ENCODE data around the gene ZSCAN22. TPM values are rescaled to one million over a fixed set of nuclear protein-coding genes. Genes with fewer than 3 reads are reported as not detected.

The ZSCAN22 gene
- total and polyA plus RNA-seq, 2 of the 13 experiments (the other 11 are each of a cell fraction or from before 2014, with no cell fraction given): 2.5 to 3.5 TPM

DNA sequence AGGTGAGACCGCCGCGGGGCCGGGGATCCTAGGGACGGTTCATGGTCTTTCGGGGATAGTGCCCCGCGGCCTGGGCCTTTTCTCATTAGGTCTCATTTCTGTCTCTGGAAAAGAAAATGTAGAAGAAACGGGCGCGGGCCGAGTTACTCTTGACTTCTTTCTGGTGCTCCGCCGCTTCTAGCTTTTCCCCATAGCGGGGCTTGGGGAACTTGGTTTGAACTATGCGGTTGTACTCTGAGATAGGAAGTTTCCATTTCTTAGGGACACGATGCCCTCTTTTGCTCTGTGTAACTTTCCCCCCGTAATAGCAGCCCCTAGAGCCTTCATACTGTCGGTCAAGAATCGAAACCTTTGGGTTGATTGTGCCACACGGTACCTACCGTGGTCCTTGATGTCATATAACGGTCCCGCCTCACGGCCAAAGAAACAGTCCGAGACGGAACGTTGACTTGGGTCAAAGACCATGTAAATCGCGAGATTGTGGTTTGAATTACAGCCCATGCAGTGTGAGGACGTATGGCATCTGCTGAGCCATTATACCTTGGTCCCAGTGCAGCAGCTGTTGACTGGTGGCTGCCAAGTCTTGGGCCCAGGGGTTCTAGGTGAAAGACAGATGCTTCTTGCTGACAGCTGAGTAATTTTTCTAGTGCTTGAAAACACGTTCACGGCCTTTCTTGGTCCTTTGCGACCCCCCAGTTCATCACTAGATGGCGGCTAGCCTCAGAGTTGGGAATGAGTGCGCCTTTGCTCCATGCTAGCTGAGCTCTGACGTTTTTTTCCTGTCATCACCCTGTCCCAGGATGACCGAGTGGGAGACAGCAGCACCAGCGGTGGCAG is 60.8 kb downstream of the ZSCAN22 start (continued):
- 0 out of 2 replicates have a peak, but pooled peaks have one; percentile 5 for TF ChIP-seq REPIN1 (CRISPR knock-in tag; IDR thresholded peaks at IDR 0.05; ENCODE audit: borderline replicate concordance, low read depth)
- TF ChIP-seq, protein P1, sequence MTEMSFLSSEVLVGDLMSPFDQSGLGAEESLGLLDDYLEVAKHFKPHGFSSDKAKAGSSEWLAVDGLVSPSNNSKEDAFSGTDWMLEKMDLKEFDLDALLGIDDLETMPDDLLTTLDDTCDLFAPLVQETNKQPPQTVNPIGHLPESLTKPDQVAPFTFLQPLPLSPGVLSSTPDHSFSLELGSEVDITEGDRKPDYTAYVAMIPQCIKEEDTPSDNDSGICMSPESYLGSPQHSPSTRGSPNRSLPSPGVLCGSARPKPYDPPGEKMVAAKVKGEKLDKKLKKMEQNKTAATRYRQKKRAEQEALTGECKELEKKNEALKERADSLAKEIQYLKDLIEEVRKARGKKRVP (CRISPR knock-in tag; IDR thresholded peaks at IDR 0.05): no peak
- 0 out of 2 replicates have a peak, but pooled peaks have one; percentile 1 for TF ChIP-seq ZNF317 (CRISPR knock-in tag; IDR thresholded peaks at IDR 0.05)
- no peak for TF ChIP-seq HES4 (CRISPR knock-in tag; IDR thresholded peaks at IDR 0.05; ENCODE audit: borderline replicate concordance)
- 0 out of 2 replicates have a peak, but pooled peaks have one; percentile 4 for TF ChIP-seq CREB1 (IDR thresholded peaks at IDR 0.05)
- TF ChIP-seq CREB1 (CRISPR knock-in tag; IDR thresholded peaks at IDR 0.05): peak; percentile 26; the same call in 1 of the 2 replicates

GRCh38 chr19:58388175-58388526 is 61.4 kb downstream of the ZSCAN22 start:
- DNase-seq (ENCODE audit: low spot score) (no peak), ATAC-seq (no peak), FAIRE-seq (no peak)
- peak overlapping the region; percentile 97 for H3K9ac ChIP-seq (ENCODE audit: insufficient read depth, low read depth, low read length)
- H3K27me3 ChIP-seq (ENCODE audit: control insufficient read depth in 1 of 2, insufficient read depth in 2 of 2, low read length in 2 of 2): no peaks in the 10 kb centered on the region; a peak in 1 of 5 replicates
- peak overlapping the region; percentile 99 for H3K27ac ChIP-seq (ENCODE audit: extremely low read length, insufficient read depth, low read length)
- H3K4me3 ChIP-seq (replicated peaks in 1 of 3; ENCODE audit: insufficient read depth in 1 of 3, low read depth in 2 of 3, low read length in 3 of 3): peak overlapping the region; percentile 83 to 98 (median 92); a peak in 5 of 6 replicates
- ChIA-PET POLR2A (interaction anchor here (0.8 to 4.6 kb wide), 5 partner anchors 19 to 111 kb away, joined by 3 to 19 read pairs (median 3); partner anchors contain the start of genes ZNF497, ZNF584 and ZSCAN22), CTCF (ENCODE audit: low intra/inter-chr PET ratio, low total read pairs) (no interaction called here)
- in situ Hi-C loops (cut with HindIII; ENCODE audit: extremely low pct_ligation_motif_present, low pct_unique_long_range_greater_than_20kb) (no loop called here), intact Hi-C loops (cut with micrococcal nuclease; ENCODE audit: unreplicated experiment) (loop anchor here (5.0 kb wide), 1 partner anchor 206 kb away; the partner anchor contains the start of gene ZNF274)
- H4K20me1 ChIP-seq (ENCODE audit: insufficient read depth, low read length): peaks cover 35% of the 10 kb centered on the region
- H3K9me3 ChIP-seq (ENCODE audit: low read length): no peaks in the 10 kb centered on the region
- no peak overlapping the region for H2AFZ ChIP-seq (ENCODE audit: low read length)
- 0 out of 2 replicates have a peak, but pooled peaks have one; percentile 31 for TF ChIP-seq PHF21A (CRISPR knock-in tag; IDR thresholded peaks at IDR 0.05)
- TF ChIP-seq STAT5B (CRISPR knock-in tag; IDR thresholded peaks at IDR 0.05): no peak
- no peak for TF ChIP-seq ZFP41 (CRISPR knock-in tag; IDR thresholded peaks at IDR 0.05; ENCODE audit: borderline replicate concordance)
- 72% methylated on average over 2 of the region's 3 CpGs for WGBS (ENCODE audit: low lambda C conversion rate)
- H3K4me2 ChIP-seq (ENCODE audit: low read depth, low read length): peak overlapping the region; percentile 99
- peaks cover 3 to 41% of the 10 kb centered on the region in 2 experiments for H3K36me3 ChIP-seq (replicated peaks in 1 of 2; ENCODE audit: control insufficient read depth in 1 of 2, insufficient read depth in 2 of 2, low read length in 2 of 2)
- peaks cover 46% of the 10 kb centered on the region for H3K79me2 ChIP-seq (ENCODE audit: insufficient read depth, low read length)
- H3K4me1 ChIP-seq (ENCODE audit: insufficient read depth, low read length): peaks cover 47% of the 10 kb centered on the region
- no TSS peak for BruUV-seq (replicated peaks)

Small RNAs within 50 kb of the gene (microRNA-seq; reads per million reads assigned to microRNA genes)
- gene MIR4754: 0.68 reads per million
- not detected for gene MIR6806

Small RNAs within 50 kb of the gene (small RNA-seq; reads per million reads assigned to genes)
- gene MIR4754 (ENCODE audit: insufficient read depth in 2 of 3, insufficient read length in 3 of 3, low read depth in 2 of 3, low replicate concordance in 1 of 3) (0 reads per million in 3 experiments), gene MIR6806 (ENCODE audit: insufficient read depth in 2 of 3, insufficient read length in 3 of 3, low read depth in 2 of 3, low replicate concordance in 1 of 3) (0 reads per million in 3 experiments), gene RNA5SP473 (ENCODE audit: insufficient read depth in 2 of 3, insufficient read length in 3 of 3, low read depth in 2 of 3, low replicate concordance in 1 of 3) (0 to 0.33 (median 0) reads per million in 3 experiments)

Other genes with a start within 250 kb of the ZSCAN22 start
- not detected in 2 replicates for gene ZSCAN18, start 228.8 kb upstream of the ZSCAN22 start, total RNA-seq (2016; rRNA removed; fragmentation: Illumina TruSeq; extraction: Trizol)
- 0.10 TPM in 1 of 2 replicates, not detected in the other for gene ZSCAN18, start 228.8 kb upstream of the ZSCAN22 start, polyA plus RNA-seq (2011; rRNA removed)
- gene ZNF329, start 176.2 kb upstream of the ZSCAN22 start, total RNA-seq (2016; rRNA removed; fragmentation: Illumina TruSeq; extraction: Trizol): 9.6 and 11.4 TPM in 2 replicates
- gene ZNF329, start 176.2 kb upstream of the ZSCAN22 start, polyA plus RNA-seq (2011; rRNA removed): 3.8 and 4.6 TPM in 2 replicates
- gene ZNF274, start 143.9 kb upstream of the ZSCAN22 start, total RNA-seq (2016; rRNA removed; fragmentation: Illumina TruSeq; extraction: Trizol): 17.0 and 23.0 TPM in 2 replicates
- gene ZNF274, start 143.9 kb upstream of the ZSCAN22 start, polyA plus RNA-seq (2011; rRNA removed): 16.1 and 21.0 TPM in 2 replicates
- gene ZNF544, start 98.1 kb upstream of the ZSCAN22 start, total RNA-seq (2016; rRNA removed; fragmentation: Illumina TruSeq; extraction: Trizol): 15.6 and 17.0 TPM in 2 replicates
- gene ZNF544, start 98.1 kb upstream of the ZSCAN22 start, polyA plus RNA-seq (2011; rRNA removed): 13.1 and 14.7 TPM in 2 replicates
- 3.3 and 3.7 TPM in 2 replicates for gene ZNF8, start 48.0 kb upstream of the ZSCAN22 start, total RNA-seq (2016; rRNA removed; fragmentation: Illumina TruSeq; extraction: Trizol)
- 3.0 and 3.1 TPM in 2 replicates for gene ZNF8, start 48.0 kb upstream of the ZSCAN22 start, polyA plus RNA-seq (2011; rRNA removed)
- gene ERVK3-1, start 21.6 kb upstream of the ZSCAN22 start, total RNA-seq (2016; rRNA removed; fragmentation: Illumina TruSeq; extraction: Trizol): 38.7 and 39.5 TPM in 2 replicates
- 28.5 and 31.5 TPM in 2 replicates for gene ERVK3-1, start 21.6 kb upstream of the ZSCAN22 start, polyA plus RNA-seq (2011; rRNA removed)
- 15.1 and 41.4 TPM in 2 replicates for gene A1BG, start 26.5 kb downstream of the ZSCAN22 start, total RNA-seq (2016; rRNA removed; fragmentation: Illumina TruSeq; extraction: Trizol)
- gene A1BG, start 26.5 kb downstream of the ZSCAN22 start, polyA plus RNA-seq (2011; rRNA removed): 14.7 and 49.8 TPM in 2 replicates
- gene ZNF497, start 35.8 kb downstream of the ZSCAN22 start, total RNA-seq (2016; rRNA removed; fragmentation: Illumina TruSeq; extraction: Trizol): 1.1 and 1.9 TPM in 2 replicates
- 1.5 and 1.8 TPM in 2 replicates for gene ZNF497, start 35.8 kb downstream of the ZSCAN22 start, polyA plus RNA-seq (2011; rRNA removed)
- 0.73 and 1.3 TPM in 2 replicates for gene ZNF837, start 54.0 kb downstream of the ZSCAN22 start, total RNA-seq (2016; rRNA removed; fragmentation: Illumina TruSeq; extraction: Trizol)
- gene ZNF837, start 54.0 kb downstream of the ZSCAN22 start, polyA plus RNA-seq (2011; rRNA removed): 0.29 and 0.69 TPM in 2 replicates
- gene RPS5, start 60.3 kb downstream of the ZSCAN22 start, total RNA-seq (2016; rRNA removed; fragmentation: Illumina TruSeq; extraction: Trizol): 1,544 and 1,715 TPM in 2 replicates
- 4,145 and 4,408 TPM in 2 replicates for gene RPS5, start 60.3 kb downstream of the ZSCAN22 start, polyA plus RNA-seq (2011; rRNA removed)
- not detected in 2 replicates for gene RNF225, start 68.7 kb downstream of the ZSCAN22 start, total RNA-seq (2016; rRNA removed; fragmentation: Illumina TruSeq; extraction: Trizol)
- gene RNF225, start 68.7 kb downstream of the ZSCAN22 start, polyA plus RNA-seq (2011; rRNA removed): not detected in 2 replicates
- 6.8 and 7.0 TPM in 2 replicates for gene ZNF584, start 81.7 kb downstream of the ZSCAN22 start, total RNA-seq (2016; rRNA removed; fragmentation: Illumina TruSeq; extraction: Trizol)
- gene ZNF584, start 81.7 kb downstream of the ZSCAN22 start, polyA plus RNA-seq (2011; rRNA removed): 2.4 and 3.3 TPM in 2 replicates
- not detected in 2 replicates for gene ZNF132, start 113.2 kb downstream of the ZSCAN22 start, total RNA-seq (2016; rRNA removed; fragmentation: Illumina TruSeq; extraction: Trizol)
- not detected in 2 replicates for gene ZNF132, start 113.2 kb downstream of the ZSCAN22 start, polyA plus RNA-seq (2011; rRNA removed)
- gene ZNF324B, start 124.6 kb downstream of the ZSCAN22 start, total RNA-seq (2016; rRNA removed; fragmentation: Illumina TruSeq; extraction: Trizol): 2.5 and 3.0 TPM in 2 replicates
- 0.53 and 0.98 TPM in 2 replicates for gene ZNF324B, start 124.6 kb downstream of the ZSCAN22 start, polyA plus RNA-seq (2011; rRNA removed)
- gene ZNF324, start 140.1 kb downstream of the ZSCAN22 start, total RNA-seq (2016; rRNA removed; fragmentation: Illumina TruSeq; extraction: Trizol): 4.0 and 4.7 TPM in 2 replicates
- gene ZNF324, start 140.1 kb downstream of the ZSCAN22 start, polyA plus RNA-seq (2011; rRNA removed): 1.1 and 1.6 TPM in 2 replicates
- gene ZNF446, start 149.4 kb downstream of the ZSCAN22 start, total RNA-seq (2016; rRNA removed; fragmentation: Illumina TruSeq; extraction: Trizol): 2.5 and 3.6 TPM in 2 replicates
- 3.0 and 3.8 TPM in 2 replicates for gene ZNF446, start 149.4 kb downstream of the ZSCAN22 start, polyA plus RNA-seq (2011; rRNA removed)
- gene SLC27A5, start 185.0 kb downstream of the ZSCAN22 start, total RNA-seq (2016; rRNA removed; fragmentation: Illumina TruSeq; extraction: Trizol): 40.2 and 41.2 TPM in 2 replicates
- 30.3 and 36.5 TPM in 2 replicates for gene SLC27A5, start 185.0 kb downstream of the ZSCAN22 start, polyA plus RNA-seq (2011; rRNA removed)
- gene ZBTB45, start 192.8 kb downstream of the ZSCAN22 start, total RNA-seq (2016; rRNA removed; fragmentation: Illumina TruSeq; extraction: Trizol): 2.0 and 3.7 TPM in 2 replicates
- gene ZBTB45, start 192.8 kb downstream of the ZSCAN22 start, polyA plus RNA-seq (2011; rRNA removed): 3.0 and 3.2 TPM in 2 replicates
- 302 and 361 TPM in 2 replicates for gene TRIM28, start 217.1 kb downstream of the ZSCAN22 start, total RNA-seq (2016; rRNA removed; fragmentation: Illumina TruSeq; extraction: Trizol)
- 439 and 461 TPM in 2 replicates for gene TRIM28, start 217.1 kb downstream of the ZSCAN22 start, polyA plus RNA-seq (2011; rRNA removed)
- 55.0 and 70.9 TPM in 2 replicates for gene CHMP2A, start 228.1 kb downstream of the ZSCAN22 start, total RNA-seq (2016; rRNA removed; fragmentation: Illumina TruSeq; extraction: Trizol)
- gene CHMP2A, start 228.1 kb downstream of the ZSCAN22 start, polyA plus RNA-seq (2011; rRNA removed): 49.7 and 51.4 TPM in 2 replicates
- 29.5 and 36.2 TPM in 2 replicates for gene UBE2M, start 231.6 kb downstream of the ZSCAN22 start, total RNA-seq (2016; rRNA removed; fragmentation: Illumina TruSeq; extraction: Trizol)
- 50.3 and 55.5 TPM in 2 replicates for gene UBE2M, start 231.6 kb downstream of the ZSCAN22 start, polyA plus RNA-seq (2011; rRNA removed)
- gene MZF1, start 246.3 kb downstream of the ZSCAN22 start, total RNA-seq (2016; rRNA removed; fragmentation: Illumina TruSeq; extraction: Trizol): 1.3 and 3.1 TPM in 2 replicates
- 8.1 and 10.0 TPM in 2 replicates for gene MZF1, start 246.3 kb downstream of the ZSCAN22 start, polyA plus RNA-seq (2011; rRNA removed)